ENCODE results near the gene CSTB.

CSTB gene

GRCh38 chr21:43726686-43727518 lies 49.2 kb downstream of the CSTB start:
- no peak for DNase-seq

All from NCI-H2171 treated with DMSO at 0.1 percent for 48 hours (cell line).